Measurements from ENCODE around the gene NIT1. TPM values are rescaled to one million over a fixed set of nuclear protein-coding genes. Genes with fewer than 3 reads are reported as not detected.

Gene NIT1
- total and polyA plus RNA-seq, 2 experiments from 2014 or later: 41.3 to 48.9 TPM

DNA sequence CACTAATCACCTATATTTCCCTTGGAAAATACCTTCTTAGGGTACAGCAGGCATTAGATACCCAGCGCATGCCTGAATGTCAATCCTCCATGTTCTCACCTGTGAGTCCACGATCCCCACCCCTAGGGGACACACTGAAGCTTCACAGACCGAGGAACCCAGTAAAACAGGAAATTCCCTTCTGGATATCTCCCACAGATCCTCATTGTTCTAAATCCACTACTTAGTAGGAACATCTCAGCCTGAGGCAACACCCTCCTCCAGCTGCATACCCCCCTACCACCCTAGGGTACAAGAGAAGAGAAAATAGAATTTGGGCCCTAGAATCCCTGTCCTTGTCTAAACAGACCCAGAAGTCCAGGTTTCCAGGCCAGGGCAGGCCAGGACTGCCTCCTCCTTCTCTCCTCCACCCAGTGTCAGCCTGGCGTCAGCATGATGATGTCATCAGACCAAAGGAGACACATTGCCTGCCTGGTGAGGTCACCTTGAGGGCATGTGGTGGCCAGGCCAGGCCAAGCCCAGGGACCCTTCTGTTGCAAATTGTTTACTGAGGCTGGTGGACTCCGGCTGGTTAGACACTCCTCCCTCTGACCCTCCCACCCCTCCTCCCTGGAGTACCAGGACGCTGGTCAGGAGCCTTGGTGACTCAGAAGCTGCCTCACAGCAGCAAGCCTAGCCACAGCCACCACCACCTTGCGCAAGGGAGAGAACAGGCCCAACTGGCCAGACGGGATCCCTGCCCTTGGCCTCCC, 34.7 kb upstream of the NIT1 start:
- no peaks in the 10 kb centered on the region for H3K36me3 ChIP-seq (replicated peaks; ENCODE audit: insufficient read depth, low read depth)
- no peaks in the 10 kb centered on the region for H3K9me2 ChIP-seq (replicated peaks; ENCODE audit: insufficient read depth)
- peak; percentile 94 for DNase-seq (ENCODE audit: low spot score)
- TF ChIP-seq, protein P1, sequence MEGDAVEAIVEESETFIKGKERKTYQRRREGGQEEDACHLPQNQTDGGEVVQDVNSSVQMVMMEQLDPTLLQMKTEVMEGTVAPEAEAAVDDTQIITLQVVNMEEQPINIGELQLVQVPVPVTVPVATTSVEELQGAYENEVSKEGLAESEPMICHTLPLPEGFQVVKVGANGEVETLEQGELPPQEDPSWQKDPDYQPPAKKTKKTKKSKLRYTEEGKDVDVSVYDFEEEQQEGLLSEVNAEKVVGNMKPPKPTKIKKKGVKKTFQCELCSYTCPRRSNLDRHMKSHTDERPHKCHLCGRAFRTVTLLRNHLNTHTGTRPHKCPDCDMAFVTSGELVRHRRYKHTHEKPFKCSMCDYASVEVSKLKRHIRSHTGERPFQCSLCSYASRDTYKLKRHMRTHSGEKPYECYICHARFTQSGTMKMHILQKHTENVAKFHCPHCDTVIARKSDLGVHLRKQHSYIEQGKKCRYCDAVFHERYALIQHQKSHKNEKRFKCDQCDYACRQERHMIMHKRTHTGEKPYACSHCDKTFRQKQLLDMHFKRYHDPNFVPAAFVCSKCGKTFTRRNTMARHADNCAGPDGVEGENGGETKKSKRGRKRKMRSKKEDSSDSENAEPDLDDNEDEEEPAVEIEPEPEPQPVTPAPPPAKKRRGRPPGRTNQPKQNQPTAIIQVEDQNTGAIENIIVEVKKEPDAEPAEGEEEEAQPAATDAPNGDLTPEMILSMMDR (IDR thresholded peaks at IDR 0.05; ENCODE audit: poor library complexity): no peak
- TF ChIP-seq EZH2 (IDR thresholded peaks at IDR 0.05; ENCODE audit: borderline replicate concordance): no peak
- TF ChIP-seq EZH2phosphoT487 (IDR thresholded peaks at IDR 0.05; ENCODE audit: low read depth, severe bottlenecking, unreplicated experiment): no peak
- H3K9me3 ChIP-seq (ENCODE audit: low read depth): no peaks in the 10 kb centered on the region
- no peak overlapping the region for H3K4me3 ChIP-seq
- H3K4me1 ChIP-seq (ENCODE audit: insufficient read depth): peaks cover 35% of the 10 kb centered on the region
- H3K4me2 ChIP-seq: peak overlapping the region; percentile 73
- peak overlapping the region; percentile 99 for H3K27ac ChIP-seq
- no peaks in the 10 kb centered on the region for H4K20me1 ChIP-seq (ENCODE audit: insufficient read depth, poor library complexity, severe bottlenecking)
- WGBS (ENCODE audit: low lambda C conversion rate, missing lambda C conversion rate): 35% methylated on average over 8 of the region's 8 CpGs
- H2AFZ ChIP-seq: peak overlapping the region; percentile 22
- no peaks in the 10 kb centered on the region for H3K27me3 ChIP-seq
- H3K79me2 ChIP-seq: peaks cover 9% of the 10 kb centered on the region

DNA sequence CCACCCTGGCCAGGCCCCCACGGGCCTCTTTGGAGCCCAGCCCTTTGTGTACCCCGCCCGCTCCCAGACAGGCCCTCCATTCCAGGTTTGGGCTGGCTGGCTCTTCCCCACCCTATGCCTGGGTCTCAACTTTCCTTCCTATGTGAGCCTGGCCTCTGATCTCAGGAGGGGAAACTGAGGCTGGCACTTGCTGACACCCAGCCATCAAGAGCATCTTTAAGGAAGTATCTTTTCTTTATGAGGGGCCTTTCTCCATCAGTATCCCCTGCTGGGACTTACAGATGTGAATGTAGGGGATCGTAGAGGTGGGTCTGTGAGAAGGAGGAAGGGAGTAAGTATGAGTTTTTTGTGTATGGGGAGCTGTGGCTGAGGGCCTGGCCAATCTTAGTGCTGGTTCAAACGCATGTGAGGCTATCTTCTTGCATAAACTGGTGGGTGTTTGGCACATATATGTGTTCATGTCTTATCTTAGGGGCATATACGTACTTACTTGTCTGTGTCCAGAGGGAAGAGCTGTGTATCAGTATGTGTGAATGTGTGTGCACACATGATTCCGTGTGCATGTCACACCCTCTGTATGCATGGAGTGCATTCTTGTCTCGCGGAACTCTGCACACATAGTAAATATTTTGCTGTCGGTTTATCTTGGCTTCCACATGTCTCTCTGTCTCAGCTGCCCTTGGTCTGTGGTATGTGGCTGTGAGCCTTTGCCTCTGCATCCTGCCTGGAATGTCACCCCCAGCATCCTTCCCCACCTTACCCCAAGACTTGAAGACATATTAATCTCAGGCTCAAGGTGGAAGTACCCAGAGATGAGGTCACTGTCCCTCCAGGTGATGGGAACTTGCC, 33.9 kb upstream of the NIT1 start:
- Histone ChIP-seq H3K9me3 (ENCODE audit: low read depth) (no peaks in the 10 kb centered on the region), H3K79me2 (peaks cover 13% of the 10 kb centered on the region), H3K36me3 (replicated peaks; ENCODE audit: insufficient read depth, low read depth) (no peaks in the 10 kb centered on the region), H3K9me2 (replicated peaks; ENCODE audit: insufficient read depth) (no peaks in the 10 kb centered on the region), H2AFZ (no peak overlapping the region), H4K20me1 (ENCODE audit: insufficient read depth, poor library complexity, severe bottlenecking) (no peaks in the 10 kb centered on the region), H3K4me1 (ENCODE audit: insufficient read depth) (peaks cover 35% of the 10 kb centered on the region), H3K27ac (peak overlapping the region; percentile 99), H3K4me3 (no peak overlapping the region), H3K27me3 (no peaks in the 10 kb centered on the region), H3K4me2 (peak overlapping the region; percentile 73)
- TF ChIP-seq EZH2phosphoT487 (IDR thresholded peaks at IDR 0.05; ENCODE audit: low read depth, severe bottlenecking, unreplicated experiment) (no peak), EZH2 (IDR thresholded peaks at IDR 0.05; ENCODE audit: borderline replicate concordance) (no peak)
- TF ChIP-seq, protein P1 (IDR thresholded peaks at IDR 0.05; ENCODE audit: poor library complexity): no peak
- DNase-seq (ENCODE audit: low spot score): peak; percentile 52
- WGBS (ENCODE audit: low lambda C conversion rate, missing lambda C conversion rate): 54% methylated on average over 10 of the region's 10 CpGs

DNA sequence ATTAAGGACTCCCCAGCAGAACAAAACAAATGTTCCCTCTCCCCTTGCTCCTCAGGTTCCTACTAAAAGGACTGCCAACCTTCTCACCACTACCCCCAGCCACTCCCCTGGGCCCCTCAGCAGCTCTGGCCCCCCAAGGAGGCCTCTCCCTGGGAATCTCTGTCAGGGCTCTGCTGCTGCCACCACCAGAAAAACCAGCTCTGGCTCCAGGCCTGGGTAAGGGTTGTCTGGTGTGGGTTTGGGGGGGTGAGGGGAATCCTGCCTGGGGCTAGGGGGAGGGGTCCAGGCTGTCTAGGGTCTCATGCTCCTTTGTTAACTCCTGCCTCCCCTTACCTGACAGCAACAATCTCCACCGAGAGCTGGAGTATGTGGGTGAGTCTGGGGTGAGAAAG, 33.3 kb upstream of the NIT1 start:
- H3K4me2 ChIP-seq: peak overlapping the region; percentile 73
- H3K4me3 ChIP-seq: no peak overlapping the region
- H3K36me3 ChIP-seq (replicated peaks; ENCODE audit: insufficient read depth, low read depth): no peaks in the 10 kb centered on the region
- no peak overlapping the region for H2AFZ ChIP-seq
- DNase-seq (ENCODE audit: low spot score): peak; percentile 49
- H4K20me1 ChIP-seq (ENCODE audit: insufficient read depth, poor library complexity, severe bottlenecking): no peaks in the 10 kb centered on the region
- H3K27me3 ChIP-seq: no peaks in the 10 kb centered on the region
- H3K27ac ChIP-seq: peak overlapping the region; percentile 99
- H3K79me2 ChIP-seq: peaks cover 13% of the 10 kb centered on the region
- H3K4me1 ChIP-seq (ENCODE audit: insufficient read depth): peaks cover 35% of the 10 kb centered on the region
- no peaks in the 10 kb centered on the region for H3K9me3 ChIP-seq (ENCODE audit: low read depth)
- WGBS (ENCODE audit: low lambda C conversion rate, missing lambda C conversion rate): 0% methylated on average over 1 of the region's 1 CpG
- TF ChIP-seq, protein P1 (IDR thresholded peaks at IDR 0.05; ENCODE audit: poor library complexity): no peak
- TF ChIP-seq EZH2phosphoT487 (IDR thresholded peaks at IDR 0.05; ENCODE audit: low read depth, severe bottlenecking, unreplicated experiment) (no peak), EZH2 (IDR thresholded peaks at IDR 0.05; ENCODE audit: borderline replicate concordance) (no peak)
- no peaks in the 10 kb centered on the region for H3K9me2 ChIP-seq (replicated peaks; ENCODE audit: insufficient read depth)
